Measurements from ENCODE around the gene TLDC2. TPM values are rescaled to one million over a fixed set of nuclear protein-coding genes. Genes with fewer than 3 reads are reported as not detected.

Gene TLDC2
- polyA plus RNA-seq, 3 donors = not detected

GRCh38 chr20:36917240-36917639 is 41.3 kb downstream of the TLDC2 start:
- TF ChIP-seq CTCF (IDR thresholded peaks at IDR 0.05) = no peak
- no peak for DNase-seq
- intact Hi-C loops (cut with micrococcal nuclease) = loop anchor here in 1 of 2 donors (10.0 kb wide), 1 partner anchor 1202 kb away; no protein-coding TSS in a partner anchor
- Mint-ChIP-seq H3K36me3 (peaks cover 63 to 94% of the 10 kb centered on the region in 2 donors), H3K4me3 (no peak overlapping the region), H3K4me1 (no peaks in the 10 kb centered on the region), H3K27me3 (ENCODE audit: low read depth in 3 of 3) (no peaks in the 10 kb centered on the region), H3K27ac (no peak overlapping the region), H3K9me3 (no peaks in the 10 kb centered on the region)
- Histone ChIP-seq H3K79me2 (ENCODE audit: insufficient read depth, low read length) (peaks cover 93% of the 10 kb centered on the region), H3K27ac (ENCODE audit: low read depth in 1 of 2, low read length in 2 of 2) (no peak overlapping the region), H3K36me3 (replicated peaks in 1 of 2; ENCODE audit: control insufficient read depth in 1 of 2, insufficient read depth in 2 of 2, low read length in 2 of 2) (peaks cover 87 to 98% of the 10 kb centered on the region in 2 donors), H3K4me2 (replicated peaks; ENCODE audit: extremely low read depth, low read length, poor library complexity, severe bottlenecking) (no peak overlapping the region), H3K9ac (ENCODE audit: insufficient read depth, low read length, poor library complexity, severe bottlenecking) (no peak overlapping the region), H3K9me3 (replicated peaks in 1 of 2; ENCODE audit: control insufficient read depth in 1 of 2, insufficient read depth in 1 of 2, low read length in 2 of 2) (no peaks in the 10 kb centered on the region), H3K27me3 (ENCODE audit: control insufficient read depth in 2 of 2, insufficient read depth in 2 of 2, low read length in 2 of 2) (no peaks in the 10 kb centered on the region), H2AFZ (ENCODE audit: insufficient read depth, low read depth, low read length, poor library complexity, severe bottlenecking) (no peak overlapping the region), H3K4me3 (replicated peaks in 1 of 3; ENCODE audit: low read depth in 2 of 3, low read length in 3 of 3) (no peak overlapping the region), H4K20me1 (ENCODE audit: insufficient read depth, low read length) (peaks cover 100% of the 10 kb centered on the region), H3K4me1 (ENCODE audit: control insufficient read depth in 1 of 2, insufficient read depth in 2 of 2, low read length in 2 of 2) (no peaks in the 10 kb centered on the region)
- 100% methylated on average over 2 of the region's 6 CpGs for WGBS (ENCODE audit: insufficient coverage)

- Histone ChIP-seq H3K79me2 (ENCODE audit: insufficient read depth, low read length) (peaks cover 93% of the 10 kb centered on the region), H3K9ac (ENCODE audit: insufficient read depth, low read length, poor library complexity, severe bottlenecking) (no peak overlapping the region), H3K4me3 (replicated peaks in 1 of 3; ENCODE audit: low read depth in 2 of 3, low read length in 3 of 3) (no peak overlapping the region), H3K36me3 (replicated peaks in 1 of 2; ENCODE audit: control insufficient read depth in 1 of 2, insufficient read depth in 2 of 2, low read length in 2 of 2) (peaks cover 90 to 98% of the 10 kb centered on the region in 2 donors), H3K4me1 (ENCODE audit: control insufficient read depth in 1 of 2, insufficient read depth in 2 of 2, low read length in 2 of 2) (no peaks in the 10 kb centered on the region), H4K20me1 (ENCODE audit: insufficient read depth, low read length) (peaks cover 100% of the 10 kb centered on the region), H3K27me3 (ENCODE audit: control insufficient read depth in 2 of 2, insufficient read depth in 2 of 2, low read length in 2 of 2) (no peaks in the 10 kb centered on the region), H3K4me2 (replicated peaks; ENCODE audit: extremely low read depth, low read length, poor library complexity, severe bottlenecking) (no peak overlapping the region), H3K9me3 (replicated peaks in 1 of 2; ENCODE audit: control insufficient read depth in 1 of 2, insufficient read depth in 1 of 2, low read length in 2 of 2) (no peaks in the 10 kb centered on the region), H2AFZ (ENCODE audit: insufficient read depth, low read depth, low read length, poor library complexity, severe bottlenecking) (no peak overlapping the region), H3K27ac (ENCODE audit: low read depth in 1 of 2, low read length in 2 of 2) (no peak overlapping the region)
- intact Hi-C loops (cut with micrococcal nuclease) = loop anchor here in 1 of 2 donors (10.0 kb wide), 1 partner anchor 1203 kb away; no protein-coding TSS in a partner anchor
- no peaks in the 10 kb centered on the region for H3K4me1 Mint-ChIP-seq
- H3K27ac Mint-ChIP-seq = peak overlapping the region in 1 of 7 donors; percentile 35
- H3K9me3 Mint-ChIP-seq = no peaks in the 10 kb centered on the region
- TF ChIP-seq CTCF (IDR thresholded peaks at IDR 0.05) = no peak
- H3K4me3 Mint-ChIP-seq = no peak overlapping the region
- H3K36me3 Mint-ChIP-seq = peaks cover 62 to 94% of the 10 kb centered on the region in 2 donors
- DNase-seq = no peak
- no peaks in the 10 kb centered on the region for H3K27me3 Mint-ChIP-seq (ENCODE audit: low read depth in 3 of 3)
Measured at GRCh38 chr20:36917943-36918342, 42.0 kb downstream of the TLDC2 start.

Measured in CD14-positive monocyte (primary cell).